Endodermal cell (in vitro differentiated cells): ENCODE results near the gene DNAAF3. TPM values are rescaled to one million over a fixed set of nuclear protein-coding genes. Genes with fewer than 3 reads are reported as not detected.

Experiments
- DNase-seq: peaks from one replicate; pipeline ENCODE4 v3.0.0-alpha.2; 2017
- H3K27ac ChIP-seq: 2 replicates; pipeline ENCODE4 v1.5.1; 2013; ENCODE audit warnings: mild to moderate bottlenecking, low read depth, low read length, moderate library complexity
- H3K27me3 ChIP-seq: 2 replicates; pipeline ENCODE4 v1.6.1; 2013; ENCODE audit warnings: mild to moderate bottlenecking, low read length, moderate library complexity; ENCODE audit not compliant: insufficient read depth, control insufficient read depth, poor library complexity, severe bottlenecking
- H3K36me3 ChIP-seq: 2 replicates; pipeline ENCODE4 v1.7.0; 2013; ENCODE audit warnings: mild to moderate bottlenecking, low read length, moderate library complexity; ENCODE audit not compliant: control insufficient read depth, insufficient read depth
- H3K4me1 ChIP-seq: one replicate; pipeline ENCODE4 v1.7.0; 2013; ENCODE audit warnings: low read length; ENCODE audit not compliant: control insufficient read depth, insufficient read depth
- H3K4me3 ChIP-seq: 2 replicates; pipeline ENCODE4 v1.5.1; 2013; ENCODE audit warnings: mild to moderate bottlenecking, low read length, moderate library complexity
- H3K9ac ChIP-seq: 2 replicates; pipeline ENCODE4 v1.6.1; 2013; ENCODE audit warnings: mild to moderate bottlenecking, low read length, moderate library complexity; ENCODE audit not compliant: poor library complexity, severe bottlenecking; ENCODE audit errors: extremely low read depth
- H3K9me3 ChIP-seq: 2 replicates; pipeline ENCODE4 v1.6.1; 2013; ENCODE audit warnings: mild to moderate bottlenecking, low read length, moderate library complexity; ENCODE audit not compliant: control insufficient read depth
- H3K27ac Mint-ChIP-seq: 2 replicates; pipeline ENCODE4 v1.8.0; 2020; ENCODE audit warnings: mixed read lengths
- H3K27me3 Mint-ChIP-seq: 2 replicates; pipeline ENCODE4 v1.8.0; 2021; ENCODE audit warnings: mild to moderate bottlenecking, mixed read lengths; ENCODE audit not compliant: insufficient read depth
- H3K36me3 Mint-ChIP-seq: 2 replicates; pipeline ENCODE4 v1.8.0; 2020; ENCODE audit warnings: low read depth, mixed read lengths
- H3K4me1 Mint-ChIP-seq: 2 replicates; pipeline ENCODE4 v1.8.0; 2020; ENCODE audit warnings: mixed read lengths
- H3K4me3 Mint-ChIP-seq: 2 replicates; pipeline ENCODE4 v1.8.0; 2020; ENCODE audit warnings: mild to moderate bottlenecking, moderate library complexity, mixed read lengths
- H3K9me3 Mint-ChIP-seq: 2 replicates; pipeline ENCODE4 v1.8.0; 2020; ENCODE audit warnings: mild to moderate bottlenecking, mixed read lengths
- CTCF ChIP-seq: fragments of 200-600 bp; sonication (generic); conservative IDR thresholded peaks from 2 replicates; pipeline ENCODE4 v1.5.0; 2021; ENCODE audit warnings: antibody characterized with exemption, mild to moderate bottlenecking
- WGBS, 2 experiments: methylation state at CpG; one replicate each; pipeline versions ENCODE4 v1.1.5 to v1.1.7; 2013; ENCODE audit warnings: missing lambda C conversion rate in 2 of 2, mixed read lengths in 1 of 2; ENCODE audit not compliant: insufficient coverage in 1 of 2, insufficient read length in 1 of 2; 5-methylcytosine and 5-hydroxymethylcytosine counted together
- total RNA-seq, 2 donors: library from RNA; stranded (reverse); fragmentation: NEBNext Ultra II Directional in 1 of 2; extraction: Animal tissue kit (Norgen Biotek cat#: 25700) in 1 of 2; gene quantifications; 2 replicates in 1 of 2; 3 replicates in 1 of 2; pipeline ENCODE4 v1.2.1, GENCODE V29; 2021

The DNAAF3 gene
- total RNA-seq, 2 donors from 2014 or later = 5.9 to 9.5 TPM

- Mint-ChIP-seq H3K27ac (no peak overlapping the region), H3K27me3 (peaks cover 44% of the 10 kb centered on the region), H3K4me3 (no peak overlapping the region), H3K4me1 (no peaks in the 10 kb centered on the region), H3K36me3 (no peaks in the 10 kb centered on the region), H3K9me3 (no peaks in the 10 kb centered on the region)
- Histone ChIP-seq H3K9ac (no peak overlapping the region), H3K36me3 (no peaks in the 10 kb centered on the region), H3K4me3 (no peak overlapping the region), H3K4me1 (no peaks in the 10 kb centered on the region), H3K27me3 (no peaks in the 10 kb centered on the region), H3K27ac (no peak overlapping the region), H3K9me3 (no peaks in the 10 kb centered on the region)
- TF ChIP-seq CTCF = no peak
- 79 to 81% methylated on average over 14 of the region's 15 CpGs for WGBS, 2 experiments
- DNase-seq = no peak
Measured at GRCh38 chr19:55189403-55189835, 23.0 kb upstream of the DNAAF3 start.

DNA sequence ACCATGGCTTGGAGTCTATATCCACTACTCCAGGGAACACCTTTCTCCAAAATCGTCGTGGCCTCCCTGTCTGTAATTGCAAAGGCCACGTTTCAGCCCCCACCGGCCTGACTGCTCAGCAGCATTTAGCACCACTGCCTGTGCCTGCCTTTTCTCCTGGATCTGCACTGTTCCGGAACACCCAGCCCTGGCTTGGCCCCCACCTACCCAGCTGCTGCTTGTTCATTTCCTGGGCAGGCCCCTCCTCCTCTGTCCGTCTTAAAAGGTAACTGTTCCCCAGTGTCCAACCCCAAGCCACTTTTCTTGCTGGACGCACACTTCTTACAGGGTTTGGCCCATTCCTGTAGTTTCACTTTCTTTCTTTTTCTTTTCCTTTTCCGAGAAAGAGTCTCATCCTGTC is 22.2 kb upstream of the DNAAF3 start:
- no peaks in the 10 kb centered on the region for H3K4me1 ChIP-seq
- H3K36me3 ChIP-seq = no peaks in the 10 kb centered on the region
- Mint-ChIP-seq H3K4me3 (no peak overlapping the region), H3K36me3 (no peaks in the 10 kb centered on the region), H3K27me3 (peaks cover 42% of the 10 kb centered on the region), H3K4me1 (no peaks in the 10 kb centered on the region), H3K9me3 (no peaks in the 10 kb centered on the region), H3K27ac (no peak overlapping the region)
- 61 to 85% methylated on average over 4 to 8 of the region's 8 CpGs for WGBS, 2 experiments
- DNase-seq = no peak
- no peak overlapping the region for H3K9ac ChIP-seq
- H3K27me3 ChIP-seq = no peaks in the 10 kb centered on the region
- TF ChIP-seq CTCF = no peak
- no peak overlapping the region for H3K4me3 ChIP-seq
- no peaks in the 10 kb centered on the region for H3K9me3 ChIP-seq
- H3K27ac ChIP-seq = no peak overlapping the region

- peaks cover 17% of the 10 kb centered on the region for H3K27me3 ChIP-seq
- WGBS, 2 experiments = 85 to 89% methylated on average over 12 of the region's 12 CpGs
- TF ChIP-seq CTCF = no peak
- H3K36me3 Mint-ChIP-seq = no peaks in the 10 kb centered on the region
- no peaks in the 10 kb centered on the region for H3K4me1 ChIP-seq
- no peaks in the 10 kb centered on the region for H3K9me3 ChIP-seq
- H3K9ac ChIP-seq = no peak overlapping the region
- no peak overlapping the region for H3K4me3 Mint-ChIP-seq
- H3K36me3 ChIP-seq = no peaks in the 10 kb centered on the region
- no peak overlapping the region for H3K27ac ChIP-seq
- no peak for DNase-seq
- peaks cover 56% of the 10 kb centered on the region for H3K27me3 Mint-ChIP-seq
- no peak overlapping the region for H3K4me3 ChIP-seq
- H3K4me1 Mint-ChIP-seq = no peaks in the 10 kb centered on the region
- no peaks in the 10 kb centered on the region for H3K9me3 Mint-ChIP-seq
- H3K27ac Mint-ChIP-seq = no peak overlapping the region
Measured at GRCh38 chr19:55186080-55186479, 19.7 kb upstream of the DNAAF3 start.
